Mononuclear cell (primary cell): ENCODE results near the gene CPSF2. TPM values are rescaled to one million over a fixed set of nuclear protein-coding genes. Genes with fewer than 3 reads are reported as not detected.
"Not testable (repeated sequence)": the region's sequence is repeated elsewhere in the genome, so short reads cannot be mapped to it uniquely, and the experiment has no call there.

Experiments
- H3K27me3 ChIP-seq: 2 replicates; pipeline ENCODE4 v1.6.0; 2011; ENCODE audit warnings: low read length, control low read depth; ENCODE audit not compliant: insufficient read depth
- H3K4me1 ChIP-seq: 2 replicates; pipeline ENCODE4 v1.5.1; 2011; ENCODE audit warnings: mild to moderate bottlenecking, low read length, control low read depth; ENCODE audit not compliant: insufficient read depth
- H3K4me3 ChIP-seq: 2 replicates; pipeline ENCODE4 v1.5.1; 2011; ENCODE audit warnings: mild to moderate bottlenecking, low read length, moderate library complexity
- H3K9me3 ChIP-seq: 2 replicates; pipeline ENCODE4 v1.5.1; 2011; ENCODE audit warnings: low read depth, mild to moderate bottlenecking, control low read depth, low read length
- total RNA-seq: library from RNA; depleted of rRNA; stranded (reverse); fragments of >200 nt; gene quantifications from one replicate; pipeline ENCODE4 v1.2.3, GENCODE V29; 2012

Gene CPSF2
- total RNA-seq, 1 donor: 13.9 TPM

GRCh38 chr14:92190768-92191167, 69.0 kb downstream of the CPSF2 start:
- Histone ChIP-seq H3K4me3 (no peak overlapping the region), H3K4me1 (no peaks in the 10 kb centered on the region), H3K9me3 (no peaks in the 10 kb centered on the region), H3K27me3 (no peaks in the 10 kb centered on the region)

- H3K27me3 ChIP-seq: no peaks in the 10 kb centered on the region
- H3K9me3 ChIP-seq: no peaks in the 10 kb centered on the region
- no peak overlapping the region for H3K4me3 ChIP-seq
- H3K4me1 ChIP-seq: no peaks in the 10 kb centered on the region
Observed at GRCh38 chr14:92198804-92199203, 77.0 kb downstream of the CPSF2 start.

- Histone ChIP-seq H3K4me3 (no peak overlapping the region), H3K4me1 (no peaks in the 10 kb centered on the region), H3K27me3 (no peaks in the 10 kb centered on the region), H3K9me3 (no peaks in the 10 kb centered on the region)
Observed at GRCh38 chr14:92199763-92200162, 78.0 kb downstream of the CPSF2 start.

GRCh38 chr14:92203116-92203515, 81.3 kb downstream of the CPSF2 start:
- H3K4me1 ChIP-seq: no peaks in the 10 kb centered on the region
- no peaks in the 10 kb centered on the region for H3K9me3 ChIP-seq
- H3K4me3 ChIP-seq: no peak overlapping the region
- H3K27me3 ChIP-seq: no peaks in the 10 kb centered on the region

GRCh38 chr14:92204792-92205191, 83.0 kb downstream of the CPSF2 start:
- Histone ChIP-seq H3K4me1 (no peaks in the 10 kb centered on the region), H3K4me3 (no peak overlapping the region), H3K27me3 (no peaks in the 10 kb centered on the region), H3K9me3 (no peaks in the 10 kb centered on the region)

GRCh38 chr14:92207012-92207927, 85.5 kb downstream of the CPSF2 start:
- Histone ChIP-seq H3K4me1 (no peaks in the 10 kb centered on the region), H3K9me3 (no peaks in the 10 kb centered on the region), H3K4me3 (no peak overlapping the region), H3K27me3 (no peaks in the 10 kb centered on the region)

GRCh38 chr14:92207928-92208265, 86.1 kb downstream of the CPSF2 start:
- H3K4me1 ChIP-seq: no peaks in the 10 kb centered on the region
- H3K9me3 ChIP-seq: no peaks in the 10 kb centered on the region
- no peaks in the 10 kb centered on the region for H3K27me3 ChIP-seq
- no peak overlapping the region for H3K4me3 ChIP-seq

DNA sequence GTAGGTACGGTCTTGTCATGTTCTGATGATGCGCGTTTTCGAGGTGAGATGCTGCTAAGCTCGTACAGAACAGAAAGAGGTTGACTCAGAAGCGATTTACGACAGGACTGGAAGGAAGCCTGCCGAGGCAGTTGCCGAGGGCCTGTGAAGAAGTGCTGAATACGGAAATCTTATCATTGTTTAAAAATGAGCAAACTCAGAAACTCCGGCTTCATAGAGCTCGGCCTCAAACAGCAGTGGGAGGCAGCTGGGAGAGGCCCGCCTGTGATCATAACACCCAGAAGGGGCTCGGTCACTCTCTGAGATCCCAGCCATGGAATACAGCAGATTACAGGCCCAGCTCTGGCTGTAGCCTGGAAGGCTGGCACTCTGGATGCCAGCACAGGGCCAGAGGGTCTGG, 87.4 kb downstream of the CPSF2 start:
- H3K4me3 ChIP-seq: no peak overlapping the region
- no peaks in the 10 kb centered on the region for H3K4me1 ChIP-seq
- H3K27me3 ChIP-seq: no peaks in the 10 kb centered on the region
- H3K9me3 ChIP-seq: no peaks in the 10 kb centered on the region

DNA sequence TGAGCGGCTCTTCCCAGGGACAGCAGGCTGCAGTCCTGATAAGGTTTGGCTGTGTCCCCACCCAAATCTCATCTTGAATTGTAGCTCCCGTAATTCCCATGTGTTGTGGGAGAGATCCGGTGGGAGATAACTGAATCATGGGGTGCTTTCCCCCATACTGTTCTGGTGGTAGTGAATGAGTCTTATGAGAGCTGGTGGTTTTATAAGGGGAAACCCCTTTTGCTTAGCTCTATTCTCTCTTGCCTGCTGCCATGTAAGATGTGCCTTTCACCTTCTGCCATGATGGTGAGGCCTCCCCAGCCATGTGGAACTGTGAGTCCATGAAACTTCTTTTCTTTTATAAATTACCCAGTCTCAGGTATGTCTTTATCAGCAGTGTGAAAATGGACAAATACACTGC, 91.4 kb downstream of the CPSF2 start:
- H3K4me3 ChIP-seq, H3K27me3 ChIP-seq, H3K4me1 ChIP-seq, H3K9me3 ChIP-seq: not testable (repeated sequence)

DNA sequence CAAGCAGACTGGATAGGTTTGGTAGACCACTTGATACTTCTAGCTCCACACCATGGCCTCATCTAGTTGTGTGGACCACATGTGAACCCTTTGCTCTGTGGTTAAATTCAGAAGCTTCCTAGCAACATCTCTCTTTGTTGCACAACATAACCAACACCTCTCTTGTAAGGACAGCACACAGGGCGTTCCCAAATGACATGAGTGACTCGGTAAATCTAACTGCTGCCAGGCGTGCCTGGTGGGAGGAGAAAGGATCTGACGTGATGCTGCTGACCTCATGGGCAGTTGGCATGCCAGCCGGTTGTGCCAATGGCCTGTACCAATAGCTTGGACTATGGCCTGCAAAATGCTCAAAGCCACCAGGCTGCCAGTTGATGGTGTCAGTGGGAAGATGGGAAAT, 93.8 kb downstream of the CPSF2 start:
- Histone ChIP-seq H3K27me3 (no peaks in the 10 kb centered on the region), H3K4me1 (no peaks in the 10 kb centered on the region), H3K9me3 (no peaks in the 10 kb centered on the region), H3K4me3 (no peak overlapping the region)

- Histone ChIP-seq H3K9me3 (no peaks in the 10 kb centered on the region), H3K4me3 (no peak overlapping the region), H3K27me3 (no peaks in the 10 kb centered on the region), H3K4me1 (no peaks in the 10 kb centered on the region)
Observed at GRCh38 chr14:92217936-92218335, 96.2 kb downstream of the CPSF2 start.

Other genes with a start within 250 kb of the CPSF2 start
- gene FBLN5, start 174.3 kb upstream of the CPSF2 start, total RNA-seq: 0.63 TPM
- 11.5 TPM for gene TRIP11, start 81.9 kb upstream of the CPSF2 start, total RNA-seq
- gene ATXN3, start 15.4 kb upstream of the CPSF2 start, total RNA-seq: 35.6 TPM
- gene NDUFB1, start 263 bp upstream of the CPSF2 start, total RNA-seq: 106 TPM
- gene SLC24A4, start 201.2 kb downstream of the CPSF2 start, total RNA-seq: 6.7 TPM